HepG2 (cell line): ENCODE measurements around the gene COPZ1. TPM values are rescaled to one million over a fixed set of nuclear protein-coding genes. Genes with fewer than 3 reads are reported as not detected.
A peak's percentile ranks its signal among the peaks of the same experiment; 100 is the strongest.

Experiments used
- BRCA1 ChIP-seq: sonication (generic); formaldehyde crosslinking; IDR thresholded peaks from 2 replicates; pipeline ENCODE4 v1.4.0; 2020; ENCODE audit warnings: missing genetic modification reagents
- MAZ ChIP-seq, 2 experiments: sonication (generic) in 1 of 2; formaldehyde crosslinking in 1 of 2; IDR thresholded peaks; 2 replicates each; pipeline versions ENCODE4 v1.5.0 to v1.6.1; 2012 to 2020; ENCODE audit warnings: low read depth in 2 of 2, mild to moderate bottlenecking in 2 of 2, borderline replicate concordance in 1 of 2, improper control_type of control experiment in 1 of 2, low read length in 1 of 2, missing genetic modification reagents in 1 of 2, moderate library complexity in 1 of 2
- MTA3 ChIP-seq: sonication (generic); formaldehyde crosslinking; IDR thresholded peaks from 2 replicates; pipeline ENCODE4 v1.4.0; 2020; ENCODE audit warnings: missing genetic modification reagents
- NAIF1 ChIP-seq: sonication (generic); formaldehyde crosslinking; IDR thresholded peaks from 2 replicates; pipeline ENCODE4 v1.5.0; 2020; ENCODE audit warnings: mild to moderate bottlenecking, missing genetic modification reagents, borderline replicate concordance
- NBN ChIP-seq: fragments of 450-650 bp; conservative IDR thresholded peaks from 2 replicates; pipeline ENCODE4 v1.6.1; 2017
- NPAS2 ChIP-seq: sonication (generic); formaldehyde crosslinking; IDR thresholded peaks from 2 replicates; pipeline ENCODE4 v1.8.0; 2022; ENCODE audit warnings: mild to moderate bottlenecking, missing genetic modification reagents, borderline replicate concordance
- RBM39 ChIP-seq: fragments of 200-400 bp; formaldehyde crosslinking; IDR thresholded peaks from one replicate; pipeline ENCODE4 v1.6.1; 2018; ENCODE audit warnings: antibody characterized with exemption, mild to moderate bottlenecking, low read depth, low read length; ENCODE audit not compliant: poor library complexity, severe bottlenecking
- REL ChIP-seq: sonication (generic); formaldehyde crosslinking; conservative IDR thresholded peaks from 2 replicates; pipeline ENCODE4 v1.8.0; 2022; ENCODE audit warnings: mild to moderate bottlenecking, missing genetic modification reagents, moderate library complexity
- TCF7 ChIP-seq: sonication (generic); IDR thresholded peaks from 2 replicates; pipeline ENCODE4 v1.6.1; 2016; ENCODE audit warnings: antibody characterized with exemption, low read depth
- TMF1 ChIP-seq: sonication (generic); formaldehyde crosslinking; IDR thresholded peaks from 2 replicates; pipeline ENCODE4 v1.8.1; 2022; ENCODE audit warnings: low read depth, missing genetic modification reagents
- ZFX ChIP-seq: sonication (generic); formaldehyde crosslinking; IDR thresholded peaks from 2 replicates; pipeline ENCODE4 v1.4.0; 2020; ENCODE audit warnings: mild to moderate bottlenecking, low read depth, missing genetic modification reagents, moderate library complexity
- ZKSCAN5 ChIP-seq: sonication (generic); formaldehyde crosslinking; IDR thresholded peaks from 2 replicates; pipeline ENCODE4 v1.5.1; 2020; ENCODE audit warnings: mild to moderate bottlenecking, missing genetic modification reagents
- ZNF253 ChIP-seq: sonication (generic); formaldehyde crosslinking; IDR thresholded peaks from 2 replicates; pipeline ENCODE4 v1.8.0; 2022; ENCODE audit warnings: mild to moderate bottlenecking, missing genetic modification reagents, borderline replicate concordance
- ZNF274 ChIP-seq: sonication (generic); formaldehyde crosslinking; IDR thresholded peaks from 2 replicates; pipeline ENCODE4 v1.5.1; 2020; ENCODE audit warnings: mild to moderate bottlenecking, missing genetic modification reagents
- ZNF530 ChIP-seq: sonication (generic); formaldehyde crosslinking; IDR thresholded peaks from 2 replicates; pipeline ENCODE4 v1.5.0; 2020; ENCODE audit warnings: low read depth, mild to moderate bottlenecking, missing genetic modification reagents
- polyA plus RNA-seq, 8 experiments: library from polyadenylated mRNA; depleted of rRNA in 3 of 8; stranded (reverse) in 7 of 8; unstranded in 1 of 8; fragments of >200 nt; fragmentation: Illumina TruSeq in 4 of 8; extraction: Trizol in 4 of 8; gene quantifications; 2 replicates each; pipeline versions ENCODE4 v1.2.1 to v1.2.3, GENCODE V29; 2011 to 2016; ENCODE audit warnings: low read depth in 4 of 8, missing spikeins in 1 of 8, mixed read lengths in 1 of 8; ENCODE audit not compliant: insufficient read depth in 1 of 8
- total RNA-seq, 5 experiments: library from RNA; depleted of rRNA; stranded (reverse); fragments of >200 nt; fragmentation: Illumina TruSeq; extraction: Trizol; gene quantifications; 2 replicates each; pipeline ENCODE4 v1.2.3, GENCODE V29; 2016; ENCODE audit warnings: low read depth in 1 of 5
- TF ChIP-seq, protein P1 (sequence below): sonication (generic); formaldehyde crosslinking; IDR thresholded peaks from 2 replicates; pipeline ENCODE4 v1.4.0; 2020; ENCODE audit warnings: mild to moderate bottlenecking, missing genetic modification reagents
- TF ChIP-seq, protein P2 (sequence below): sonication (generic); formaldehyde crosslinking; conservative IDR thresholded peaks from 2 replicates; pipeline ENCODE4 v1.8.0; 2022; ENCODE audit warnings: missing genetic modification reagents
- TF ChIP-seq, protein P3 (sequence below): sonication (generic); formaldehyde crosslinking; IDR thresholded peaks from 2 replicates; pipeline ENCODE4 v1.8.1; 2023; ENCODE audit warnings: mild to moderate bottlenecking, moderate library complexity, missing genetic modification reagents
- TF ChIP-seq, protein P4 (sequence below): sonication (generic); formaldehyde crosslinking; IDR thresholded peaks from 2 replicates; pipeline ENCODE4 v1.4.0; 2020; ENCODE audit warnings: missing genetic modification reagents, mild to moderate bottlenecking, borderline replicate concordance

COPZ1 gene
- total and polyA plus RNA-seq, 2 of the 13 experiments (the other 11 are each of a cell fraction or from before 2014, with no cell fraction given) = 125 to 184 TPM

DNA sequence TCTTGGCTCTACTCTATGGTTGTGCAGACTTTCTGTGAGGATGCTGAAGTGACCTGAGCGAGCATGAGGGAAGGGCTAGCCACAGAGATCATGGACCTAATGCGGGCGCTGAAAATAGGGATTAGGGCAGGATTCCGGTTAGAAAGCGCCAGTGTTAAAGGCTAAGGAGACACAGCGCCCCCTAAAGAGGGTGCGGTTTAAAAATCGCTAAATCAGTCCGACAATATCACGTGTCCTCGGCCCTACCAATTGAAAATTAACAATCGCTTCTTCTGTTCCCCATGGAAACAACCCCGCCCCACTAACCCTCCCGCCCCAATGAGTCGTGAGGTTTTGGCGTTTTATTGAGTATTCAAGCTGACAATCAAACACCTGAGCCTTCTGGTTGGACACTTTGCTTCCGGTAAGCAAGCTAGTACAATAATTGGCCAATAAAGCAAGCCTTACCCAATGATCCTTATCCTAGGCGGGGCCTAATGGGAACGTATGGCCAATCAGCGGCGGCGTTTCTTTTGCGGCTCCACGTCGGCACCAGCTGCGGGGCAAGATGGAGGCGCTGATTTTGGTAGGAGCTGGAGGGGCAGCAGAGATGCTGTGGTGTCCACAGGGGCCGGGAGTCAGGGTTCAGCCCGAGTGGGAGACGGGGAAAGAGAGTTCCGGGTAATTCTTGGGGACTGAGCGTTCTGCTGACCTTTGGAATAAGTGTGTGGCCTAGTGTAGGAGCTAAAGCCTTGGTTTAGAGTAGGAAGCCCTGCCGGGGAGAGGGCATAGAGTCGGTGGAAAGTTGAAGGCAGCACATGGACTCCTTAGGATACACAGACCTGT, at the start of gene COPZ1 (continued):
- TF ChIP-seq NBN (no peak), MAZ (IDR thresholded peaks at IDR 0.05; ENCODE audit: borderline replicate concordance, low read depth, low read length) (0 out of 2 replicates have a peak, but pooled peaks have one; percentile 24), MAZ (CRISPR knock-in tag; IDR thresholded peaks at IDR 0.05; ENCODE audit: low read depth) (peak; percentile 63), TMF1 (CRISPR knock-in tag) (no peak), ZNF253 (no peak), BRCA1 (CRISPR knock-in tag) (no peak), ZKSCAN5 (no peak), ZNF274 (CRISPR knock-in tag) (no peak; the same call in 1 of the 2 replicates), NPAS2 (no peak), REL (CRISPR knock-in tag) (no peak), NAIF1 (CRISPR knock-in tag) (no peak), MTA3 (CRISPR knock-in tag) (no peak), ZNF530 (CRISPR knock-in tag) (no peak), ZFX (CRISPR knock-in tag) (peak; percentile 98), RBM39 (no peak), TCF7 (no peak)
- TF ChIP-seq, protein P1, sequence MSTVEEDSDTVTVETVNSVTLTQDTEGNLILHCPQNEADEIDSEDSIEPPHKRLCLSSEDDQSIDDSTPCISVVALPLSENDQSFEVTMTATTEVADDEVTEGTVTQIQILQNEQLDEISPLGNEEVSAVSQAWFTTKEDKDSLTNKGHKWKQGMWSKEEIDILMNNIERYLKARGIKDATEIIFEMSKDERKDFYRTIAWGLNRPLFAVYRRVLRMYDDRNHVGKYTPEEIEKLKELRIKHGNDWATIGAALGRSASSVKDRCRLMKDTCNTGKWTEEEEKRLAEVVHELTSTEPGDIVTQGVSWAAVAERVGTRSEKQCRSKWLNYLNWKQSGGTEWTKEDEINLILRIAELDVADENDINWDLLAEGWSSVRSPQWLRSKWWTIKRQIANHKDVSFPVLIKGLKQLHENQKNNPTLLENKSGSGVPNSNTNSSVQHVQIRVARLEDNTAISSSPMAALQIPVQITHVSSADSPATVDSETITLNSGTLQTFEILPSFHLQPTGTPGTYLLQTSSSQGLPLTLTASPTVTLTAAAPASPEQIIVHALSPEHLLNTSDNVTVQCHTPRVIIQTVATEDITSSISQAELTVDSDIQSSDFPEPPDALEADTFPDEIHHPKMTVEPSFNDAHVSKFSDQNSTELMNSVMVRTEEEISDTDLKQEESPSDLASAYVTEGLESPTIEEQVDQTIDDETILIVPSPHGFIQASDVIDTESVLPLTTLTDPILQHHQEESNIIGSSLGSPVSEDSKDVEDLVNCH (CRISPR knock-in tag) = no peak
- TF ChIP-seq, protein P2, sequence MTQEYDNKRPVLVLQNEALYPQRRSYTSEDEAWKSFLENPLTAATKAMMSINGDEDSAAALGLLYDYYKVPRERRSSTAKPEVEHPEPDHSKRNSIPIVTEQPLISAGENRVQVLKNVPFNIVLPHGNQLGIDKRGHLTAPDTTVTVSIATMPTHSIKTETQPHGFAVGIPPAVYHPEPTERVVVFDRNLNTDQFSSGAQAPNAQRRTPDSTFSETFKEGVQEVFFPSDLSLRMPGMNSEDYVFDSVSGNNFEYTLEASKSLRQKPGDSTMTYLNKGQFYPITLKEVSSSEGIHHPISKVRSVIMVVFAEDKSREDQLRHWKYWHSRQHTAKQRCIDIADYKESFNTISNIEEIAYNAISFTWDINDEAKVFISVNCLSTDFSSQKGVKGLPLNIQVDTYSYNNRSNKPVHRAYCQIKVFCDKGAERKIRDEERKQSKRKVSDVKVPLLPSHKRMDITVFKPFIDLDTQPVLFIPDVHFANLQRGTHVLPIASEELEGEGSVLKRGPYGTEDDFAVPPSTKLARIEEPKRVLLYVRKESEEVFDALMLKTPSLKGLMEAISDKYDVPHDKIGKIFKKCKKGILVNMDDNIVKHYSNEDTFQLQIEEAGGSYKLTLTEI (CRISPR knock-in tag) = no peak
- TF ChIP-seq, protein P3, sequence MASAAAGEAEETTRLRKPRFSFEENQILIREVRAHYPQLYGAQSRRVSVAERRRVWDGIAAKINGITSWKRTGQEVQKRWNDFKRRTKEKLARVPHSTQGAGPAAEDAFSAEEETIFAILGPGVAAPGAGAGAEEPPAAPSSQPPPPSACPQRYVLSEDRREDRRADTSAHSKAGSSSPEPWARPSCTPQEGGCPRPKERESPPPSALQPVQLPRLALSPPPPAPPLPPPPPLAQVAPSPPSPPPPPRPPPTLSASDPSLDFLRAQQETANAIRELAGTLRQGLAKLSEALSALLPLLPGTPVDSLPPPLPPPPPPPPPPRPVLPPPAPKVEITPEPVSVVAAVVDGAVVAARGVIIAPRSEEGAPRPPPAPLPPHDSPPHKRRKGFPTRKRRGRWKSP (CRISPR knock-in tag) = 0 out of 2 replicates have a peak, but pooled peaks have one; percentile 8
- TF ChIP-seq, protein P4, sequence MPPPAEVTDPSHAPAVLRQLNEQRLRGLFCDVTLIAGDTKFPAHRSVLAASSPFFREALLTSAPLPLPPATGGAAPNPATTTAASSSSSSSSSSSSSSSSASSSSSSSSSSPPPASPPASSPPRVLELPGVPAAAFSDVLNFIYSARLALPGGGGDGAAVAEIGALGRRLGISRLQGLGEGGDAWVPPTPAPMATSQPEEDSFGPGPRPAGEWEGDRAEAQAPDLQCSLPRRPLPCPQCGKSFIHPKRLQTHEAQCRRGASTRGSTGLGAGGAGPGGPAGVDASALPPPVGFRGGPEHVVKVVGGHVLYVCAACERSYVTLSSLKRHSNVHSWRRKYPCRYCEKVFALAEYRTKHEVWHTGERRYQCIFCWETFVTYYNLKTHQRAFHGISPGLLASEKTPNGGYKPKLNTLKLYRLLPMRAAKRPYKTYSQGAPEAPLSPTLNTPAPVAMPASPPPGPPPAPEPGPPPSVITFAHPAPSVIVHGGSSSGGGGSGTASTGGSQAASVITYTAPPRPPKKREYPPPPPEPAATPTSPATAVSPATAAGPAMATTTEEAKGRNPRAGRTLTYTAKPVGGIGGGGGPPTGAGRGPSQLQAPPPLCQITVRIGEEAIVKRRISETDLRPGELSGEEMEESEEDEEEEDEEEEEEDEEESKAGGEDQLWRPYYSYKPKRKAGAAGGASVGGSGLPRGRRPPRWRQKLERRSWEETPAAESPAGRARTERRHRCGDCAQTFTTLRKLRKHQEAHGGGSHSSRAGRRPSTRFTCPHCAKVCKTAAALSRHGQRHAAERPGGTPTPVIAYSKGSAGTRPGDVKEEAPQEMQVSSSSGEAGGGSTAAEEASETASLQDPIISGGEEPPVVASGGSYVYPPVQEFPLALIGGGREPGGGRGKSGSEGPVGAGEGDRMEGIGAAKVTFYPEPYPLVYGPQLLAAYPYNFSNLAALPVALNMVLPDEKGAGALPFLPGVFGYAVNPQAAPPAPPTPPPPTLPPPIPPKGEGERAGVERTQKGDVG (CRISPR knock-in tag) = no peak
